Ovary (tissue), 3 donors: ENCODE results near the gene RADIL.

Experiments
- EP300 ChIP-seq: sonication (generic); formaldehyde crosslinking; IDR thresholded peaks from one replicate; pipeline ENCODE4 v1.6.1; 2017; ENCODE audit warnings: antibody characterized with exemption
- TF ChIP-seq, protein P1 (sequence below), 3 donors: fragments of 450-650 bp in 2 of 3; fragments of 200-600 bp in 1 of 3; IDR thresholded peaks; one replicate each; pipeline versions ENCODE4 v1.5.1 to v1.8.0; 2016 to 2022; ENCODE audit warnings: antibody characterized with exemption in 3 of 3, mild to moderate bottlenecking in 1 of 3
- donor health status: DM: no; HTN: no; CAD: no.

DNA sequence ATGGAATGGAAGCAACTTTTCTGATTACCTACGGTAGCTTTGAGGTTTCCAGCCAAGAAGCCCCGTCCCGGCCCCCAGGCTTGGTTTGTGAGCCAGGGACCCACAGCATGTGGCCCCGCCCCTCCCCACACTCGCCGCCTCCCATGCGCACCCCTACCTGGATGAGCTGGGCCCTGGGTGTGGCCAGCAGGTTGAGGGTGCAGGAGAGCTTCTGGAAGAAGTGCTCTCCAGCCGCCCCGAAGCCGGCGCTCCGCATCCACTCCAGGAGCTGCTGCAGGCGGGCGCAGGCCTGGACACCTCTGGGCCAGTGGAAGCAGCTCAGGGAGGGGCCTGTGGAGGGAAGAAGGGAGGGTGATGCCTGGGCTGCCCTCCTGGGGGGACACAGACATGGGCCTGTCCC is 68.4 kb downstream of the RADIL start:
- TF ChIP-seq, protein P1, sequence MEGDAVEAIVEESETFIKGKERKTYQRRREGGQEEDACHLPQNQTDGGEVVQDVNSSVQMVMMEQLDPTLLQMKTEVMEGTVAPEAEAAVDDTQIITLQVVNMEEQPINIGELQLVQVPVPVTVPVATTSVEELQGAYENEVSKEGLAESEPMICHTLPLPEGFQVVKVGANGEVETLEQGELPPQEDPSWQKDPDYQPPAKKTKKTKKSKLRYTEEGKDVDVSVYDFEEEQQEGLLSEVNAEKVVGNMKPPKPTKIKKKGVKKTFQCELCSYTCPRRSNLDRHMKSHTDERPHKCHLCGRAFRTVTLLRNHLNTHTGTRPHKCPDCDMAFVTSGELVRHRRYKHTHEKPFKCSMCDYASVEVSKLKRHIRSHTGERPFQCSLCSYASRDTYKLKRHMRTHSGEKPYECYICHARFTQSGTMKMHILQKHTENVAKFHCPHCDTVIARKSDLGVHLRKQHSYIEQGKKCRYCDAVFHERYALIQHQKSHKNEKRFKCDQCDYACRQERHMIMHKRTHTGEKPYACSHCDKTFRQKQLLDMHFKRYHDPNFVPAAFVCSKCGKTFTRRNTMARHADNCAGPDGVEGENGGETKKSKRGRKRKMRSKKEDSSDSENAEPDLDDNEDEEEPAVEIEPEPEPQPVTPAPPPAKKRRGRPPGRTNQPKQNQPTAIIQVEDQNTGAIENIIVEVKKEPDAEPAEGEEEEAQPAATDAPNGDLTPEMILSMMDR (IDR thresholded peaks at IDR 0.05), result no peak
- no peak for TF ChIP-seq EP300
